SK-N-SH (cell line): ENCODE results near the gene TRDMT1. TPM values are rescaled to one million over a fixed set of nuclear protein-coding genes. Genes with fewer than 3 reads are reported as not detected.

Experiments
- CTCF ChIA-PET: fragments of 300-600, 350-600 bp; formaldehyde crosslinking; extraction: SDS; loops from one replicate; lab custom pipeline; 2021; lab: Yijun Ruan, JAX
- POLR2A ChIA-PET: fragments of 350-600 bp; sonication (Branson Sonifier 250); formaldehyde crosslinking; extraction: SDS; loops from one replicate; lab custom pipeline; 2020; ENCODE audit warnings: antibody characterized with exemption, inconsistent platforms; lab: Yijun Ruan, JAX
- DNase-seq: peaks from one replicate; pipeline ENCODE4 v3.0.0; 2012
- H2AFZ ChIP-seq: fragments of 200-600 bp; sonication (generic); 2 replicates; pipeline ENCODE4 v1.8.1; 2016; ENCODE audit warnings: antibody characterized with exemption, mild to moderate bottlenecking, low read depth
- H3F3A ChIP-seq: fragments of 200-600 bp; sonication (generic); replicated peaks from 2 replicates; pipeline ENCODE3; 2016; ENCODE audit warnings: antibody characterized with exemption, mild to moderate bottlenecking; ENCODE audit not compliant: insufficient read depth
- H3K27ac ChIP-seq, 2 experiments: fragments of 200-500 bp in 1 of 2; fragments of 200-600 bp in 1 of 2; sonication (Bioruptor generic) in 1 of 2; sonication (generic), shearing (Covaris generic) in 1 of 2; 2 replicates each; pipeline versions ENCODE4 v1.5.1 to v1.6.1; 2014 to 2016; ENCODE audit warnings: low read depth in 2 of 2, inconsistent platforms in 1 of 2, low read length in 1 of 2, mild to moderate bottlenecking in 1 of 2, mixed read lengths in 1 of 2
- H3K27me3 ChIP-seq: fragments of 200-600 bp; sonication (generic), shearing (Covaris generic); 2 replicates; pipeline ENCODE4 v1.6.1; 2016; ENCODE audit warnings: mixed run types; ENCODE audit not compliant: insufficient read depth
- H3K36me3 ChIP-seq, 2 experiments: fragments of 200-500 bp in 1 of 2; fragments of 200-600 bp in 1 of 2; sonication (Bioruptor generic) in 1 of 2; sonication (generic) in 1 of 2; replicated peaks in 1 of 2; 2 replicates each; pipeline versions ENCODE3 to v1.5.1; 2014 to 2016; ENCODE audit warnings: low read length in 1 of 2, mild to moderate bottlenecking in 1 of 2; ENCODE audit not compliant: insufficient read depth in 2 of 2, control insufficient read depth in 1 of 2
- H3K4me1 ChIP-seq, 2 experiments: fragments of 200-500 bp in 1 of 2; fragments of 200-600 bp in 1 of 2; sonication (Bioruptor generic) in 1 of 2; sonication (generic), shearing (Covaris generic) in 1 of 2; 2 replicates each; pipeline versions ENCODE4 v1.5.1 to v1.6.1; 2014 to 2016; ENCODE audit warnings: low read depth in 1 of 2, low read length in 1 of 2, mixed run types in 1 of 2; ENCODE audit not compliant: insufficient read depth in 2 of 2, control insufficient read depth in 1 of 2
- H3K4me2 ChIP-seq: fragments of 200-600 bp; sonication (generic), shearing (Covaris generic); 2 replicates; pipeline ENCODE4 v1.6.1; 2017; ENCODE audit warnings: mixed run types
- H3K4me3 ChIP-seq, 2 experiments: fragments of 200-500 bp in 1 of 2; fragments of 200-600 bp in 1 of 2; sonication (Bioruptor generic) in 1 of 2; sonication (generic), shearing (Covaris generic) in 1 of 2; 2 replicates each; pipeline versions ENCODE4 v1.5.1 to v1.8.1; 2014 to 2016; ENCODE audit warnings: low read depth in 2 of 2, inconsistent platforms in 1 of 2, low read length in 1 of 2, mild to moderate bottlenecking in 1 of 2, mixed read lengths in 1 of 2, moderate library complexity in 1 of 2
- H3K79me2 ChIP-seq: fragments of 200-600 bp; sonication (generic); 2 replicates; pipeline ENCODE4 v1.8.1; 2017; ENCODE audit warnings: mild to moderate bottlenecking; ENCODE audit not compliant: insufficient read depth
- H3K9ac ChIP-seq: fragments of 200-600 bp; sonication (generic); 2 replicates; pipeline ENCODE4 v1.6.1; 2017; ENCODE audit warnings: mixed run types
- H3K9me2 ChIP-seq: fragments of 200-600 bp; sonication (generic); 2 replicates; pipeline ENCODE4 v1.6.1; 2017; ENCODE audit warnings: mixed run types
- H3K9me3 ChIP-seq: fragments of 200-600 bp; sonication (generic); 2 replicates; pipeline ENCODE4 v1.6.1; 2017; ENCODE audit warnings: mixed run types, mild to moderate bottlenecking, moderate library complexity
- H4K20me1 ChIP-seq: fragments of 200-600 bp; sonication (generic); 2 replicates; pipeline ENCODE4 v1.6.1; 2017; ENCODE audit warnings: mild to moderate bottlenecking, mixed run types; ENCODE audit not compliant: insufficient read depth
- FOSL2 ChIP-seq: IDR thresholded peaks from 2 replicates; pipeline ENCODE4 v1.4.0; 2012; ENCODE audit warnings: low read depth, mild to moderate bottlenecking, moderate library complexity, borderline replicate concordance
- FOXJ3 ChIP-seq: sonication (generic); formaldehyde crosslinking; IDR thresholded peaks from 2 replicates; pipeline ENCODE4 v1.5.1; 2020; ENCODE audit warnings: mild to moderate bottlenecking, missing genetic modification reagents
- FOXM1 ChIP-seq: IDR thresholded peaks from 2 replicates; pipeline ENCODE4 v1.4.0; 2012; ENCODE audit warnings: low read depth, mild to moderate bottlenecking
- GATA2 ChIP-seq: sonication (generic); formaldehyde crosslinking; IDR thresholded peaks from 2 replicates; pipeline ENCODE4 v1.5.0; 2020; ENCODE audit warnings: mild to moderate bottlenecking, missing genetic modification reagents
- NFIC ChIP-seq: IDR thresholded peaks from 2 replicates; pipeline ENCODE4 v1.4.0; 2012; ENCODE audit warnings: borderline replicate concordance
- POLR2AphosphoS5 ChIP-seq: IDR thresholded peaks from 2 replicates; pipeline ENCODE4 v1.6.1; 2012; ENCODE audit warnings: low read depth, low read length
- RCOR1 ChIP-seq: fragments of 150-350 bp; IDR thresholded peaks from 2 replicates; pipeline ENCODE4 v1.6.1; 2017; ENCODE audit warnings: antibody characterized with exemption, low read length
- RFX5 ChIP-seq: IDR thresholded peaks from 2 replicates; pipeline ENCODE4 v1.6.1; 2012; ENCODE audit warnings: mild to moderate bottlenecking, improper control_type of control experiment, low read length
- SIN3A ChIP-seq: IDR thresholded peaks from 2 replicates; pipeline ENCODE4 v1.6.1; 2012; ENCODE audit warnings: low read depth, mild to moderate bottlenecking, low read length, moderate library complexity, borderline replicate concordance
- TAF1 ChIP-seq: IDR thresholded peaks from 2 replicates; pipeline ENCODE4 v1.6.1; 2012; ENCODE audit warnings: low read depth, mild to moderate bottlenecking, low read length, moderate library complexity, borderline replicate concordance
- TCF12 ChIP-seq: IDR thresholded peaks from 2 replicates; pipeline ENCODE4 v1.4.0; 2012
- WGBS: methylation state at CpG from one replicate; pipeline ENCODE4 v1.1.6; 2017; ENCODE audit warnings: low lambda C conversion rate; 5-methylcytosine and 5-hydroxymethylcytosine counted together
- polyA plus RNA-seq, 3 experiments: library from polyadenylated mRNA; depleted of rRNA; stranded (reverse); fragments of >200 nt; gene quantifications; 2 replicates each; pipeline ENCODE4 v1.2.3, GENCODE V29; 2012
- TF ChIP-seq, protein P1 (sequence below): IDR thresholded peaks from 2 replicates; pipeline ENCODE4 v1.4.0; 2012; ENCODE audit warnings: low read depth, borderline replicate concordance
- TF ChIP-seq, protein P2 (sequence below): IDR thresholded peaks from 2 replicates; pipeline ENCODE4 v1.6.1; 2012; ENCODE audit warnings: mild to moderate bottlenecking, low read depth, low read length, moderate library complexity
- TF ChIP-seq, protein P3 (sequence below): IDR thresholded peaks from 2 replicates; pipeline ENCODE4; 2012
- TF ChIP-seq, protein P4 (sequence below): fragments of 200-600 bp; sonication (generic); IDR thresholded peaks from 2 replicates; pipeline ENCODE4 v1.6.1; 2017; ENCODE audit warnings: antibody characterized with exemption, mild to moderate bottlenecking, moderate library complexity
- TF ChIP-seq, protein P5 (sequence below): IDR thresholded peaks from 2 replicates; pipeline ENCODE4 v1.4.0; 2012; ENCODE audit warnings: low read depth, borderline replicate concordance

Gene TRDMT1
- polyA plus RNA-seq, 1 of the 3 experiments (the other 2 are of a cell fraction), result 3.1 TPM

DNA sequence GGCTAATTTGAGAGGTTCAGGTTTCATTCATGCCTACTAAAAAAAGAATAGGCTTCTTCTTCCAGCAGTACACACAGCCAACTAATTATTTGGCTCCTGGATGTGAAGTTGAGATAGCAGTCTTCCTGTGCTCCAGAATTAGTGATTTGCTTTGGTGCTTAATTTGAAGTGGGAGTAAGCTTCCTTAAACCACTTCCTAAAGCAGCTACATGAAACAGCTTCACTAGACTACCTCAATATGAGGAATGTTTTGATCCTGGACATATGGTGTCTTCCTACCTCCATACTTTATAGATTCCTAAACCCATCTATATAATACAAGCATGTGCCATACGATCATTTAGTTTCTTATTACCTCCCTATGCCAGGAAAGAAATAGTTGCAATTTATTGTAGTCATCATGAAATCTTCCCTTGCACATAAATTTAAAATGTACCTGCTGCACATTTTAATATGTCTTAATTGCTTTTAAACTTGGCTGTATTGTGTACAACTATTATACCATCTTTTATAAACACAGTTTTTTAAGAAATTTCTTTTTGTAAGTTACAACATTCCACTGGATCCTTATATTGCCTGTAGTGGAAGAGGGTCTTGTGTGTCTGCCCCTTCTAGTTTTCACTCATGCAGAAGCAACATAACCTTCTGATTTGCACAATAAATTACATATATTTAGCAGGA lies 35.1 kb upstream of the TRDMT1 start:
- H3K4me3 ChIP-seq, result peak overlapping the region in 1 of 2 experiments; percentile 9; a peak in 1 of 4 replicates
- ChIA-PET CTCF (interaction anchor here (2.0 kb wide), 1 partner anchor 408 kb away, joined by 7 read pairs; no protein-coding TSS in a partner anchor), POLR2A (no interaction called here)
- TF ChIP-seq, protein P1, sequence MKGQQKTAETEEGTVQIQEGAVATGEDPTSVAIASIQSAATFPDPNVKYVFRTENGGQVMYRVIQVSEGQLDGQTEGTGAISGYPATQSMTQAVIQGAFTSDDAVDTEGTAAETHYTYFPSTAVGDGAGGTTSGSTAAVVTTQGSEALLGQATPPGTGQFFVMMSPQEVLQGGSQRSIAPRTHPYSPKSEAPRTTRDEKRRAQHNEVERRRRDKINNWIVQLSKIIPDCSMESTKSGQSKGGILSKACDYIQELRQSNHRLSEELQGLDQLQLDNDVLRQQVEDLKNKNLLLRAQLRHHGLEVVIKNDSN, result no peak
- TF ChIP-seq, protein P2, sequence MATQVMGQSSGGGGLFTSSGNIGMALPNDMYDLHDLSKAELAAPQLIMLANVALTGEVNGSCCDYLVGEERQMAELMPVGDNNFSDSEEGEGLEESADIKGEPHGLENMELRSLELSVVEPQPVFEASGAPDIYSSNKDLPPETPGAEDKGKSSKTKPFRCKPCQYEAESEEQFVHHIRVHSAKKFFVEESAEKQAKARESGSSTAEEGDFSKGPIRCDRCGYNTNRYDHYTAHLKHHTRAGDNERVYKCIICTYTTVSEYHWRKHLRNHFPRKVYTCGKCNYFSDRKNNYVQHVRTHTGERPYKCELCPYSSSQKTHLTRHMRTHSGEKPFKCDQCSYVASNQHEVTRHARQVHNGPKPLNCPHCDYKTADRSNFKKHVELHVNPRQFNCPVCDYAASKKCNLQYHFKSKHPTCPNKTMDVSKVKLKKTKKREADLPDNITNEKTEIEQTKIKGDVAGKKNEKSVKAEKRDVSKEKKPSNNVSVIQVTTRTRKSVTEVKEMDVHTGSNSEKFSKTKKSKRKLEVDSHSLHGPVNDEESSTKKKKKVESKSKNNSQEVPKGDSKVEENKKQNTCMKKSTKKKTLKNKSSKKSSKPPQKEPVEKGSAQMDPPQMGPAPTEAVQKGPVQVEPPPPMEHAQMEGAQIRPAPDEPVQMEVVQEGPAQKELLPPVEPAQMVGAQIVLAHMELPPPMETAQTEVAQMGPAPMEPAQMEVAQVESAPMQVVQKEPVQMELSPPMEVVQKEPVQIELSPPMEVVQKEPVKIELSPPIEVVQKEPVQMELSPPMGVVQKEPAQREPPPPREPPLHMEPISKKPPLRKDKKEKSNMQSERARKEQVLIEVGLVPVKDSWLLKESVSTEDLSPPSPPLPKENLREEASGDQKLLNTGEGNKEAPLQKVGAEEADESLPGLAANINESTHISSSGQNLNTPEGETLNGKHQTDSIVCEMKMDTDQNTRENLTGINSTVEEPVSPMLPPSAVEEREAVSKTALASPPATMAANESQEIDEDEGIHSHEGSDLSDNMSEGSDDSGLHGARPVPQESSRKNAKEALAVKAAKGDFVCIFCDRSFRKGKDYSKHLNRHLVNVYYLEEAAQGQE, result no peak
- no peak; the same call in 1 of the 2 replicates for TF ChIP-seq NFIC
- no peak for TF ChIP-seq GATA2
- TF ChIP-seq RCOR1, result no peak
- TF ChIP-seq, protein P3, sequence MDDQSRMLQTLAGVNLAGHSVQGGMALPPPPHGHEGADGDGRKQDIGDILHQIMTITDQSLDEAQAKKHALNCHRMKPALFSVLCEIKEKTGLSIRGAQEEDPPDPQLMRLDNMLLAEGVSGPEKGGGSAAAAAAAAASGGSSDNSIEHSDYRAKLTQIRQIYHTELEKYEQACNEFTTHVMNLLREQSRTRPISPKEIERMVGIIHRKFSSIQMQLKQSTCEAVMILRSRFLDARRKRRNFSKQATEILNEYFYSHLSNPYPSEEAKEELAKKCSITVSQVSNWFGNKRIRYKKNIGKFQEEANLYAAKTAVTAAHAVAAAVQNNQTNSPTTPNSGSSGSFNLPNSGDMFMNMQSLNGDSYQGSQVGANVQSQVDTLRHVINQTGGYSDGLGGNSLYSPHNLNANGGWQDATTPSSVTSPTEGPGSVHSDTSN, result no peak
- TF ChIP-seq POLR2AphosphoS5, result peak; percentile 72
- peak overlapping the region; percentile 88; the same call in 1 of the 2 replicates for H3K4me2 ChIP-seq
- H3K9me2 ChIP-seq, result no peaks in the 10 kb centered on the region
- peaks cover 49% of the 10 kb centered on the region for H3K79me2 ChIP-seq
- peaks cover 56 to 62% of the 10 kb centered on the region in 2 experiments for H3K36me3 ChIP-seq
- H3F3A ChIP-seq, result peaks cover 95% of the 10 kb centered on the region
- H3K9ac ChIP-seq, result peak overlapping the region; percentile 100
- H4K20me1 ChIP-seq, result peaks cover 72% of the 10 kb centered on the region
- WGBS, result 26% methylated on average over 1 of the region's 1 CpG
- H3K9me3 ChIP-seq, result no peaks in the 10 kb centered on the region
- peak overlapping the region; percentile 43 to 98 for H3K27ac ChIP-seq
- no peak for DNase-seq
- no peaks in the 10 kb centered on the region for H3K27me3 ChIP-seq
- peaks cover 0 to 12% of the 10 kb centered on the region in 2 experiments; a peak in 2 of 4 replicates for H3K4me1 ChIP-seq
- H2AFZ ChIP-seq, result no peak overlapping the region

DNA sequence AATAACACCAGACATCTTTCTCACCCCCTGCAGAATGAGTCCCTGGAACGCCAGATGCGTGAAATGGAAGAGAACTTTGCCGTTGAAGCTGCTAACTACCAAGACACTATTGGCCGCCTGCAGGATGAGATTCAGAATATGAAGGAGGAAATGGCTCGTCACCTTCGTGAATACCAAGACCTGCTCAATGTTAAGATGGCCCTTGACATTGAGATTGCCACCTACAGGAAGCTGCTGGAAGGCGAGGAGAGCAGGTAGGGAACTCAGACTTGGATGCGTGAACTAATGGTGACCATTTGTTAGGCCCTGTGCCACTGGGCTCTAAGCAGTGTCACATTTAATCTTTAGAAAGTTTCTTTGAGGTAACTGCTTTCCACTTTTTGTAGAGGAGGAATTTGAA lies 33.7 kb upstream of the TRDMT1 start:
- POLR2A ChIA-PET, result no interaction called here
- Histone ChIP-seq H3K9me2 (no peaks in the 10 kb centered on the region), H3K4me3 (peak overlapping the region; percentile 30 to 87), H3K9ac (peak overlapping the region; percentile 100), H3K36me3 (peaks cover 64 to 77% of the 10 kb centered on the region in 2 experiments), H3K4me1 (peaks cover 0 to 12% of the 10 kb centered on the region in 2 experiments; a peak in 2 of 4 replicates), H3K79me2 (peaks cover 64% of the 10 kb centered on the region), H2AFZ (no peak overlapping the region), H3K9me3 (no peaks in the 10 kb centered on the region), H3F3A (peaks cover 99% of the 10 kb centered on the region), H3K4me2 (peak overlapping the region; percentile 88), H3K27me3 (no peaks in the 10 kb centered on the region), H4K20me1 (peaks cover 87% of the 10 kb centered on the region), H3K27ac (peak overlapping the region; percentile 43 to 98)
- TF ChIP-seq, protein P4, sequence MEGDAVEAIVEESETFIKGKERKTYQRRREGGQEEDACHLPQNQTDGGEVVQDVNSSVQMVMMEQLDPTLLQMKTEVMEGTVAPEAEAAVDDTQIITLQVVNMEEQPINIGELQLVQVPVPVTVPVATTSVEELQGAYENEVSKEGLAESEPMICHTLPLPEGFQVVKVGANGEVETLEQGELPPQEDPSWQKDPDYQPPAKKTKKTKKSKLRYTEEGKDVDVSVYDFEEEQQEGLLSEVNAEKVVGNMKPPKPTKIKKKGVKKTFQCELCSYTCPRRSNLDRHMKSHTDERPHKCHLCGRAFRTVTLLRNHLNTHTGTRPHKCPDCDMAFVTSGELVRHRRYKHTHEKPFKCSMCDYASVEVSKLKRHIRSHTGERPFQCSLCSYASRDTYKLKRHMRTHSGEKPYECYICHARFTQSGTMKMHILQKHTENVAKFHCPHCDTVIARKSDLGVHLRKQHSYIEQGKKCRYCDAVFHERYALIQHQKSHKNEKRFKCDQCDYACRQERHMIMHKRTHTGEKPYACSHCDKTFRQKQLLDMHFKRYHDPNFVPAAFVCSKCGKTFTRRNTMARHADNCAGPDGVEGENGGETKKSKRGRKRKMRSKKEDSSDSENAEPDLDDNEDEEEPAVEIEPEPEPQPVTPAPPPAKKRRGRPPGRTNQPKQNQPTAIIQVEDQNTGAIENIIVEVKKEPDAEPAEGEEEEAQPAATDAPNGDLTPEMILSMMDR, result peak; percentile 49
- TF ChIP-seq TAF1 (no peak), TCF12 (no peak), RFX5 (no peak), FOSL2 (no peak), POLR2AphosphoS5 (peak; percentile 19; the same call in 1 of the 2 replicates), GATA2 (no peak), FOXM1 (no peak), SIN3A (no peak; the same call in 1 of the 2 replicates), FOXJ3 (CRISPR knock-in tag) (no peak)
- TF ChIP-seq, protein P5, sequence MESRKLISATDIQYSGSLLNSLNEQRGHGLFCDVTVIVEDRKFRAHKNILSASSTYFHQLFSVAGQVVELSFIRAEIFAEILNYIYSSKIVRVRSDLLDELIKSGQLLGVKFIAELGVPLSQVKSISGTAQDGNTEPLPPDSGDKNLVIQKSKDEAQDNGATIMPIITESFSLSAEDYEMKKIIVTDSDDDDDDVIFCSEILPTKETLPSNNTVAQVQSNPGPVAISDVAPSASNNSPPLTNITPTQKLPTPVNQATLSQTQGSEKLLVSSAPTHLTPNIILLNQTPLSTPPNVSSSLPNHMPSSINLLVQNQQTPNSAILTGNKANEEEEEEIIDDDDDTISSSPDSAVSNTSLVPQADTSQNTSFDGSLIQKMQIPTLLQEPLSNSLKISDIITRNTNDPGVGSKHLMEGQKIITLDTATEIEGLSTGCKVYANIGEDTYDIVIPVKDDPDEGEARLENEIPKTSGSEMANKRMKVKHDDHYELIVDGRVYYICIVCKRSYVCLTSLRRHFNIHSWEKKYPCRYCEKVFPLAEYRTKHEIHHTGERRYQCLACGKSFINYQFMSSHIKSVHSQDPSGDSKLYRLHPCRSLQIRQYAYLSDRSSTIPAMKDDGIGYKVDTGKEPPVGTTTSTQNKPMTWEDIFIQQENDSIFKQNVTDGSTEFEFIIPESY, result 0 out of 2 replicates have a peak, but pooled peaks have one; percentile 7
- CTCF ChIA-PET, result interaction anchor here (0.8 to 2.0 kb wide), 4 partner anchors 22 to 407 kb away, joined by 3 to 7 read pairs (median 6); no protein-coding TSS in a partner anchor
- WGBS, result 75% methylated on average over 8 of the region's 8 CpGs
- no peak for DNase-seq
